ENCODE measurements around the gene PAX3. TPM values are rescaled to one million over a fixed set of nuclear protein-coding genes. Genes with fewer than 3 reads are reported as not detected.
A peak's percentile ranks its signal among the peaks of the same experiment; 100 is the strongest.

The PAX3 gene
- total RNA-seq, 1 experiment from 2014 or later: not detected

GRCh38 chr2:222320436-222321395 lies 21.9 kb upstream of the PAX3 start:
- TF ChIP-seq, protein P1, sequence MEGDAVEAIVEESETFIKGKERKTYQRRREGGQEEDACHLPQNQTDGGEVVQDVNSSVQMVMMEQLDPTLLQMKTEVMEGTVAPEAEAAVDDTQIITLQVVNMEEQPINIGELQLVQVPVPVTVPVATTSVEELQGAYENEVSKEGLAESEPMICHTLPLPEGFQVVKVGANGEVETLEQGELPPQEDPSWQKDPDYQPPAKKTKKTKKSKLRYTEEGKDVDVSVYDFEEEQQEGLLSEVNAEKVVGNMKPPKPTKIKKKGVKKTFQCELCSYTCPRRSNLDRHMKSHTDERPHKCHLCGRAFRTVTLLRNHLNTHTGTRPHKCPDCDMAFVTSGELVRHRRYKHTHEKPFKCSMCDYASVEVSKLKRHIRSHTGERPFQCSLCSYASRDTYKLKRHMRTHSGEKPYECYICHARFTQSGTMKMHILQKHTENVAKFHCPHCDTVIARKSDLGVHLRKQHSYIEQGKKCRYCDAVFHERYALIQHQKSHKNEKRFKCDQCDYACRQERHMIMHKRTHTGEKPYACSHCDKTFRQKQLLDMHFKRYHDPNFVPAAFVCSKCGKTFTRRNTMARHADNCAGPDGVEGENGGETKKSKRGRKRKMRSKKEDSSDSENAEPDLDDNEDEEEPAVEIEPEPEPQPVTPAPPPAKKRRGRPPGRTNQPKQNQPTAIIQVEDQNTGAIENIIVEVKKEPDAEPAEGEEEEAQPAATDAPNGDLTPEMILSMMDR (conservative IDR thresholded peaks at IDR 0.05; ENCODE audit: low read depth, low read length): no peak
- Histone ChIP-seq H2AFZ (ENCODE audit: low read length) (no peak overlapping the region), H3K4me3 (ENCODE audit: low read length) (no peak overlapping the region), H3K36me3 (ENCODE audit: low read depth, low read length) (no peaks in the 10 kb centered on the region), H4K20me1 (ENCODE audit: low read length) (no peaks in the 10 kb centered on the region), H3K27me3 (ENCODE audit: low read length) (peaks cover 45% of the 10 kb centered on the region), H3K9me2 (replicated peaks; ENCODE audit: low read length) (no peaks in the 10 kb centered on the region), H3K9ac (ENCODE audit: low read length) (no peak overlapping the region), H3K4me1 (ENCODE audit: insufficient read depth, low read length) (peaks cover 6% of the 10 kb centered on the region), H3K27ac (ENCODE audit: low read length) (no peak overlapping the region), H3K79me2 (ENCODE audit: low read length) (no peaks in the 10 kb centered on the region), H3K9me3 (ENCODE audit: low read length) (no peaks in the 10 kb centered on the region), H3F3A (ENCODE audit: low read length, unreplicated experiment) (no peaks in the 10 kb centered on the region), H3K4me2 (ENCODE audit: low read length) (no peak overlapping the region)
- ChIA-PET POLR2A (ENCODE audit: unreplicated experiment) (no interaction called here), CTCF (no interaction called here)
- no TSS peak for BruUV-seq (replicated peaks)
- ATAC-seq (no peak), DNase-seq (no peak)
- intact Hi-C loops (cut with micrococcal nuclease): no loop called here

DNA sequence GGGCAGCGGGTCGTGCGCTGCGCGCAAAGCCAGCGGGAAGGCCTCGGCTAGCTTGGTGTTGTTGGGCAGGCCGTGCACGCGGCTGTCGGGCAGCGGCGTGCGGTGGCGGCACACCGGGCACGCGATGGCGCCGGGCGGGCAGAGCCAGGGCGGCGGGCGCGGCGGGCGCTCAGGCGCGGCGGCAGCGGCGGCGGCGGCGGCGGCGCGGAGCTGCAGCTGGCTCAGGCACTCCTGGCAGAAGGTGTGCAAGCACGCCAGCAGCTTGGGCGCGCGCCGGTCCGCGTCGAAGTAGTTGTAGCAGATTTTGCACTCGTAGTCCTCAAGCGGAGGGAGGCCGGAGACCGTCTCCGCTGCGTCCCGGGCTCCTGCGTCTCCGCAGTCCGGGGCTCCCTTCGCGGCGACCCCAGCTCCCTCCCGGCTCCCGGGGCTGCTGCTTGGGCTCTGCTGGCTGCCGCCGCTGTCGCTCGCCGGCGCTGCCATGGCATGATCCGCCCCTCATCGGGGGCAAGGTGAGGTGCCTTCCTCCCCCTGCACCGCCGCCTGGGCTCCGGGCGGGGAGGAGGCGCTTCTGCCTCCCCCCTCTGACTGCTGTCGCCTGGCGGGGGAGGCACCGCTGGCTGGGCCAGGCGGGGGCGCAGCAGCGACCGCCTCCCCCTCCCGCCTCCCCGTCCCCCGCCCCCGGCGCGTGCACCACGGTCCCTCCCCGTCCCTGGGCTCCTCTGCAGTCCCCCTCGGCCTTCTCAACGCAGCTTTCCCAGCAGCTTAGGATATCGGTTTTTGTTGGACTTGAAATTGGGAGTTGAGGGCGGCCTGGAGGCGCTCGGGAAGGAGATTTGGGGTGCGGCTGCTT lies 21.0 kb upstream of the PAX3 start:
- Histone ChIP-seq H4K20me1 (ENCODE audit: low read length) (no peaks in the 10 kb centered on the region), H3K27me3 (ENCODE audit: low read length) (peaks cover 52% of the 10 kb centered on the region), H3K4me2 (ENCODE audit: low read length) (peak overlapping the region; percentile 57), H3F3A (ENCODE audit: low read length, unreplicated experiment) (no peaks in the 10 kb centered on the region), H3K9me2 (replicated peaks; ENCODE audit: low read length) (no peaks in the 10 kb centered on the region), H3K4me1 (ENCODE audit: insufficient read depth, low read length) (peaks cover 6% of the 10 kb centered on the region), H3K9me3 (ENCODE audit: low read length) (no peaks in the 10 kb centered on the region), H2AFZ (ENCODE audit: low read length) (no peak overlapping the region), H3K4me3 (ENCODE audit: low read length) (no peak overlapping the region), H3K79me2 (ENCODE audit: low read length) (no peaks in the 10 kb centered on the region), H3K36me3 (ENCODE audit: low read depth, low read length) (no peaks in the 10 kb centered on the region), H3K27ac (ENCODE audit: low read length) (no peak overlapping the region), H3K9ac (ENCODE audit: low read length) (no peak overlapping the region)
- CTCF ChIA-PET: no interaction called here
- no peak for DNase-seq
- POLR2A ChIA-PET (ENCODE audit: unreplicated experiment): no interaction called here
- intact Hi-C loops (cut with micrococcal nuclease): loop anchor here (10.0 kb wide), 1 partner anchor 265 kb away; no protein-coding TSS in a partner anchor
- BruUV-seq (replicated peaks): no TSS peak
- peak; percentile 16 for ATAC-seq
- TF ChIP-seq, protein P1 (conservative IDR thresholded peaks at IDR 0.05; ENCODE audit: low read depth, low read length): no peak
- no peak for TF ChIP-seq EZH2 (IDR thresholded peaks at IDR 0.05; ENCODE audit: low read length, unreplicated experiment)
- no peak for TF ChIP-seq EZH2phosphoT487 (IDR thresholded peaks at IDR 0.05; ENCODE audit: borderline replicate concordance, low read length)
